ENCODE data around the gene STARD3NL.
"Not testable (repeated sequence)": the region's sequence is repeated elsewhere in the genome, so short reads cannot be mapped to it uniquely, and the experiment has no call there.

Gene STARD3NL

DNA sequence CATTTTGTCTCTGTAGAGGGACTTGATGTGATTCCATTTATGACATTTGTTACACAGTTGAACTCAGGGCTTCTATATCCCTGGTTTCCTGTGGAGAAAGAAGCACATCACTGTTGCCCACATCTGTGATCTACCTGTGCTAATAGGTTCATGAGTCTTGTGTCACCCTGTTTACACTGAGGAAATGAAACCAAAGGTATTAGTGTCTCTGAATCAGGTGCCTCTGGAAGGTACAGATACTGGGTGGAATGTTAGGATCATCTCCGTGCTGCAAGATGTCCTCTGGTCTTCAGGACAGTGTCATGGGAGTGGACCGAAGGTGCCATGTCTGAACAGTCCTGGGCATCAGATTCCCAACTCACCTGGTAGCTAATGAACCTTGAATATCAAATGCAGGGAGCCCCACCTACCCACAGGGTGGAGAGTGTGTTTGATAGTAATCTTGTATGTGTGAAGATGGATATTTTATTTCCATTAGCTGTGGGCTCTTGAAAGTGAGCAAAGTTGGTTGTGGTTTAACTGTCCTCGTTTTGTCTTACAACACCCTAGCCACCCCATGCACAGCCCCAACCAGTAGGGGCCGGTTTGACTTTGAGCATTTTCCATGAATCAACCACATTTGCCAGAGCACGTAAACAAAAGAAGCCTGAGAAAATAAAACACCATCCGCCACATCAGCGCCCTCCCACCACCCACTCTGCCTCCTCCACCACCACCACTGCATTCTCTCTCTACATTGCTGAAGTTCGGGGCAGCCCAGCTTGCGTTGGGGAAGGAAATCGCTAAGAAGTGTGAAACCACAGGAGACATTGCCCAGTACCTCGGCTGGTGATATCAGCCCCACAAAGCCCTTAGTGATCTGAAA, 54.7 kb downstream of the STARD3NL start:
- no peak overlapping the region for H3K27ac ChIP-seq (ENCODE audit: poor library complexity, severe bottlenecking)
- H3K27me3 ChIP-seq (ENCODE audit: insufficient read depth, poor library complexity, severe bottlenecking): no peaks in the 10 kb centered on the region
- H3K4me3 ChIP-seq (ENCODE audit: severe bottlenecking): no peak overlapping the region
- no peak for TF ChIP-seq CTCF (IDR thresholded peaks at IDR 0.05; ENCODE audit: poor library complexity, severe bottlenecking)
- H3K4me1 ChIP-seq (ENCODE audit: insufficient read depth, poor library complexity, severe bottlenecking): no peaks in the 10 kb centered on the region
- DNase-seq (ENCODE audit: low spot score) (no peak), ATAC-seq (ENCODE audit: low read depth) (peak; percentile 17; the same call in 2 of the 3 replicates)
- H3K9me3 ChIP-seq (ENCODE audit: severe bottlenecking): no peaks in the 10 kb centered on the region
- H3K36me3 ChIP-seq (ENCODE audit: low read depth): peaks cover 23% of the 10 kb centered on the region

GRCh38 chr7:38234759-38235158, 56.7 kb downstream of the STARD3NL start:
- not testable (repeated sequence) for H3K27ac ChIP-seq (ENCODE audit: poor library complexity, severe bottlenecking); H3K27me3 ChIP-seq (ENCODE audit: insufficient read depth, poor library complexity, severe bottlenecking); H3K4me1 ChIP-seq (ENCODE audit: insufficient read depth, poor library complexity, severe bottlenecking); H3K4me3 ChIP-seq (ENCODE audit: severe bottlenecking); H3K36me3 ChIP-seq (ENCODE audit: low read depth); H3K9me3 ChIP-seq (ENCODE audit: severe bottlenecking); ATAC-seq (ENCODE audit: low read depth); DNase-seq (ENCODE audit: low spot score)

- Histone ChIP-seq H3K27me3 (ENCODE audit: insufficient read depth, poor library complexity, severe bottlenecking) (no peaks in the 10 kb centered on the region), H3K9me3 (ENCODE audit: severe bottlenecking) (no peaks in the 10 kb centered on the region), H3K36me3 (ENCODE audit: low read depth) (no peaks in the 10 kb centered on the region), H3K4me1 (ENCODE audit: insufficient read depth, poor library complexity, severe bottlenecking) (no peaks in the 10 kb centered on the region), H3K4me3 (ENCODE audit: severe bottlenecking) (no peak overlapping the region), H3K27ac (ENCODE audit: poor library complexity, severe bottlenecking) (no peak overlapping the region)
- ATAC-seq (ENCODE audit: low read depth): no peak
- DNase-seq (ENCODE audit: low spot score): no peak
- TF ChIP-seq CTCF (IDR thresholded peaks at IDR 0.05; ENCODE audit: poor library complexity, severe bottlenecking): no peak
These were observed 57.6 kb downstream of the STARD3NL start for GRCh38 chr7:38235606-38236005.

GRCh38 chr7:38239129-38239528, 61.1 kb downstream of the STARD3NL start:
- not testable (repeated sequence) for H3K27me3 ChIP-seq (ENCODE audit: insufficient read depth, poor library complexity, severe bottlenecking); H3K9me3 ChIP-seq (ENCODE audit: severe bottlenecking); ATAC-seq (ENCODE audit: low read depth); H3K4me3 ChIP-seq (ENCODE audit: severe bottlenecking); DNase-seq (ENCODE audit: low spot score); H3K4me1 ChIP-seq (ENCODE audit: insufficient read depth, poor library complexity, severe bottlenecking); H3K27ac ChIP-seq (ENCODE audit: poor library complexity, severe bottlenecking); H3K36me3 ChIP-seq (ENCODE audit: low read depth)

DNA sequence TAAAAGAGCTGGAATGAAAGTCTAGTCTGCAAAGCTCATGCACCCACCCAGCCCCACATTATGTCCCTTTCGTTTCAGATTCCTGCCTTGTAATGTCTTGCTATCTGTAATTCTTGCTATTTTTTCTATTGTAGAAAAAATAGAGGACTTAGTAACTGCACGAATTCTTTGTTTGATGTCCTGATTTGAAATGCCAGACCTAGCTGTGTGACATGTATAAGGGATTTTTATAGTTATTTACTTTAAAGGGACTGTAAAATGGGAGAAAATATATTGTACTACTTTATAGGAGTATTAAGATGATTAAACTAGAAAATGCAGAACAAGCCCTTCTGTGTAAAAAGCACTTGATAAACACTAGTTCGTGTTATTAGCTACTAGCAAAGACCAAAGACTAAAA, 63.0 kb downstream of the STARD3NL start:
- H3K9me3 ChIP-seq (ENCODE audit: severe bottlenecking): no peaks in the 10 kb centered on the region
- no peaks in the 10 kb centered on the region for H3K4me1 ChIP-seq (ENCODE audit: insufficient read depth, poor library complexity, severe bottlenecking)
- no peaks in the 10 kb centered on the region for H3K36me3 ChIP-seq (ENCODE audit: low read depth)
- no peaks in the 10 kb centered on the region for H3K27me3 ChIP-seq (ENCODE audit: insufficient read depth, poor library complexity, severe bottlenecking)
- no peak overlapping the region for H3K27ac ChIP-seq (ENCODE audit: poor library complexity, severe bottlenecking)
- TF ChIP-seq CTCF (IDR thresholded peaks at IDR 0.05; ENCODE audit: poor library complexity, severe bottlenecking): no peak
- ATAC-seq (ENCODE audit: low read depth) (no peak), DNase-seq (ENCODE audit: low spot score) (no peak)
- no peak overlapping the region for H3K4me3 ChIP-seq (ENCODE audit: severe bottlenecking)

DNA sequence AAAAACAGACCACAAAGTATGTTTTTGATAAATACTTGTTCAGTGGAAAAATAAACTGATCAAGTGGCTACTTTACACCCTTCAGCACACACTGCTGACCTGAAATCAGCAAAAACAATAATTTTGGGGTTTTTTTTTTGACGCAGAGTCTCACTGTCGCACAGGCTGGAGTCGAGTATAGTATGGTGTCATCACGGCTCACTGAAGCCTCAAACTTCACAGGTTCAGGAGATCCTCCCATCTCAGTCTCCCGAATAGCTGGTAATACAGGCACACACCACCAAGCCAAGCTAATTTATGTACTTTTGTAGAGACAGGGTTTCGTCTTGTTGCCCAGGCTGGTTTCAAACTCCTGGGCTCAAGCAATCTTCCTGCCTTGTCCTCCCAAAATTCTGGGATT, 64.8 kb downstream of the STARD3NL start:
- H3K4me3 ChIP-seq (ENCODE audit: severe bottlenecking): no peak overlapping the region
- H3K9me3 ChIP-seq (ENCODE audit: severe bottlenecking): no peaks in the 10 kb centered on the region
- no peak for TF ChIP-seq CTCF (IDR thresholded peaks at IDR 0.05; ENCODE audit: poor library complexity, severe bottlenecking)
- no peak for ATAC-seq (ENCODE audit: low read depth)
- H3K4me1 ChIP-seq (ENCODE audit: insufficient read depth, poor library complexity, severe bottlenecking): no peaks in the 10 kb centered on the region
- H3K27ac ChIP-seq (ENCODE audit: poor library complexity, severe bottlenecking): no peak overlapping the region
- DNase-seq (ENCODE audit: low spot score): no peak
- H3K36me3 ChIP-seq (ENCODE audit: low read depth): no peaks in the 10 kb centered on the region
- no peaks in the 10 kb centered on the region for H3K27me3 ChIP-seq (ENCODE audit: insufficient read depth, poor library complexity, severe bottlenecking)

DNA sequence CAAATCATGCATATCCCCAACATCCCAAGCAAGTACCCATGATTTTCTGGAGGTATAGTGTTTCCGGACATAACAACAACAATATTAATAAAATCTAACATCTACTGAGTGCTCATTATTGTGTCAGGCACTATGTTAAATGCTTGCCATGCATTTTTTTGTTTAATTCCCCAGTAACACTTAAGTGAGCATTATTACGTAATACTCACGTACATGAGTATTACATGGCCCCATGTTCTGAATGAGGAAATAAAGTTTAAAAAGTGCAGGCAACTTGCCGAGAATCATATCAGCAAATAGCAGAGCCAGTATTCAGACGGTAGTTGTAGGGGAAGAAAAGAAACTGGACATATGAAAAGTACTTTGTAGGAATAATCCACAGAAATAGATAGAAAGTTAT, 65.3 kb downstream of the STARD3NL start:
- H3K27ac ChIP-seq (ENCODE audit: poor library complexity, severe bottlenecking); H3K9me3 ChIP-seq (ENCODE audit: severe bottlenecking); H3K4me1 ChIP-seq (ENCODE audit: insufficient read depth, poor library complexity, severe bottlenecking); H3K27me3 ChIP-seq (ENCODE audit: insufficient read depth, poor library complexity, severe bottlenecking); H3K4me3 ChIP-seq (ENCODE audit: severe bottlenecking); H3K36me3 ChIP-seq (ENCODE audit: low read depth); ATAC-seq (ENCODE audit: low read depth); DNase-seq (ENCODE audit: low spot score): not testable (repeated sequence)

Measured in RWPE2 (cell line).